ENCODE data around the gene ITFG2.
"Not testable (repeated sequence)": the region's sequence is repeated elsewhere in the genome, so short reads cannot be mapped to it uniquely, and the experiment has no call there.

ITFG2 gene

DNA sequence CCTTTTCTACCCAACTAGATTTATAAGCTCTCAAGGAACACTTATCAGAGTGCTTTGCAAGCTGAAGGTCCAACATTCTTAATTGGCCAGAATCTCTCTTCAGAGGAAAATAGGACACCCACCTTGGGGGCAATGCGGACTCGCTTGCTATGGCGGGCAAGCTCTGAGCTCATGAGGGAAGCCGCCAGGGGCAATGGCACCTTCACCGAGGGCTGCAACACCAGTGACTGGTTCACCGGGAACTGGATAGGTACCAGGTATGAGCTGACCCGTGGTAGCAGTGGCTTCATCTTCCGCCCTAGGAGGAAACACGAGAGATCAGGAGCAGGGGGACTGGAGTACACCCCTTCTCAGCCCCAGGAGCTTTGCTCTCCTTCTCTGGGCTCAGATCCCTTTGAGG lies 51.7 kb downstream of the ITFG2 start:
- no peak for DNase-seq

DNA sequence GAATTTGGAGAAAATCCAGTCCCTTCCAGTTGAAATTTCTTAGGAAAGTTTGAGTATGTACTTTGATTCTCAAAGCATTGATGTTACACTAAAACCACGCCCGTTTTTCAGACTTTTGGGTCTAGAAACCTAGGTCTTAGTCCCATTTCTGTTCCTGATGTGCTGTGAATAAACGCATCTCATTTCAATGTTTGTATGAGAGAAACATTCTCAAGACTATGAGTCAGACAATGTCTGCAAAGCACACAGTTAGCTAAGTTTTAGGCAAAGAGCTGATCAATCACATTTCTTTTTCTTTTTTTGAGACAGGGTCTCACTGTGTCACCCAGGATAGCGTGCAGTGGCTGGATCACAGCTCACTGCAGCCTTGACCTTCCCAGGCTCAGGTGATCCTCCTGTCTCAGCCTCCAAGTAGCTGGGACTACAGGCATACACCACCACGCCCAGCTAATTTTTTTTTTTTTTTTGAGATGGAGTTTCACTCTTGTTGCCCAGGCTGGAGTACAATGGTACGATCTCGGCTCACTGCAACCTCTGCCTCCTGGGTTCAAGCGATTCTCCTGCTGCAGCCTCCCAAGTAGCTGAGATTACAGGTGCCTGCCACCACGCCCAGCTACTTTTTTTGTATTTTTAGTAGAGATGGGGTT lies 56.6 kb downstream of the ITFG2 start:
- not testable (repeated sequence) for DNase-seq

Measured in NCI-H2107 (cell line).